Prostate gland (tissue), 2 donors: ENCODE data around the gene B4GALNT1.

ENCODE experiments used
- POLR2AphosphoS5 ChIP-seq: sonication (generic); formaldehyde crosslinking; IDR thresholded peaks from one replicate; pipeline ENCODE4 v1.6.1; 2017; ENCODE audit warnings: antibody characterized with exemption
- TF ChIP-seq, protein P1 (sequence below), 4 experiments: fragments of 200-600 bp in 2 of 4; fragments of 450-650 bp in 2 of 4; sonication (generic) in 2 of 4; IDR thresholded peaks; 1 replicate in 3 of 4; 2 replicates in 1 of 4; pipeline ENCODE4 v1.5.1; 2016 to 2019; ENCODE audit warnings: antibody characterized with exemption in 4 of 4, mild to moderate bottlenecking in 2 of 4, moderate library complexity in 2 of 4

DNA sequence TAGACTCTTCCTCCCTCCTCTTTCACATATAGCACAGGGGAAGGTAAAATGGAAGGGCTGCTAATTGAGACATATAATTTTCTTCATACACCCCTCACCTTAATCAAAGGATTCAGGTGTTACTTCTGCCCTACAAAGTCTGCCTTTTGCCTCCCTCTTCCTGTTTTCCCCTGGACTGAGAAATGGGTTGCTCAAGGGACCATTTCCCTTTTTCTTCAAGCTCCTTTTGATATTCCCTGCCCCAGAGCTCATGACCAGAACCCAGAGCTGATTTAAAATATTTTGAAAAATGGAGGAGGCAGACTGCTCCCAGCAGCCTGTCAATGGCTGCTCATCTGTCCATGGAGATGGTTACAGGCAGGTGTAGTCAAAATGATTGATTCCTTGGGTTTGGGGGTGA lies 48.3 kb downstream of the B4GALNT1 start:
- TF ChIP-seq, protein P1, sequence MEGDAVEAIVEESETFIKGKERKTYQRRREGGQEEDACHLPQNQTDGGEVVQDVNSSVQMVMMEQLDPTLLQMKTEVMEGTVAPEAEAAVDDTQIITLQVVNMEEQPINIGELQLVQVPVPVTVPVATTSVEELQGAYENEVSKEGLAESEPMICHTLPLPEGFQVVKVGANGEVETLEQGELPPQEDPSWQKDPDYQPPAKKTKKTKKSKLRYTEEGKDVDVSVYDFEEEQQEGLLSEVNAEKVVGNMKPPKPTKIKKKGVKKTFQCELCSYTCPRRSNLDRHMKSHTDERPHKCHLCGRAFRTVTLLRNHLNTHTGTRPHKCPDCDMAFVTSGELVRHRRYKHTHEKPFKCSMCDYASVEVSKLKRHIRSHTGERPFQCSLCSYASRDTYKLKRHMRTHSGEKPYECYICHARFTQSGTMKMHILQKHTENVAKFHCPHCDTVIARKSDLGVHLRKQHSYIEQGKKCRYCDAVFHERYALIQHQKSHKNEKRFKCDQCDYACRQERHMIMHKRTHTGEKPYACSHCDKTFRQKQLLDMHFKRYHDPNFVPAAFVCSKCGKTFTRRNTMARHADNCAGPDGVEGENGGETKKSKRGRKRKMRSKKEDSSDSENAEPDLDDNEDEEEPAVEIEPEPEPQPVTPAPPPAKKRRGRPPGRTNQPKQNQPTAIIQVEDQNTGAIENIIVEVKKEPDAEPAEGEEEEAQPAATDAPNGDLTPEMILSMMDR (IDR thresholded peaks at IDR 0.05) = no peak
- TF ChIP-seq POLR2AphosphoS5 = no peak
